Right lobe of liver (tissue), 4 donors: ENCODE results near the gene HTT-AS.

ENCODE experiments used
- CTCF ChIP-seq, 4 donors: fragments of 200-600 bp in 3 of 4; fragments of 450-650 bp in 1 of 4; IDR thresholded peaks; one replicate each; pipeline versions ENCODE4 v1.5.1 to v1.8.0; 2016 to 2022; ENCODE audit warnings: antibody characterized with exemption in 4 of 4, mild to moderate bottlenecking in 2 of 4
- POLR2A ChIP-seq: fragments of 450-650 bp; IDR thresholded peaks from one replicate; pipeline ENCODE4 v1.6.1; 2017; ENCODE audit warnings: antibody characterized with exemption, mild to moderate bottlenecking
- donor health status: DM: no; HTN: no; CAD: no.
- donor health status: DM: no; HTN: no; CAD: no.
- donor health status: DM: no; HTN: yes; CAD: no.

GRCh38 chr4:3116955-3117354, 42.6 kb upstream of the HTT-AS start:
- TF ChIP-seq CTCF (IDR thresholded peaks at IDR 0.05) (no peak), POLR2A (no peak)
